HS-5 (cell line): ENCODE measurements around the gene UBE2Z.

Experiments used
- DNase-seq: peaks from one replicate; pipeline ENCODE4 v3.0.0-alpha.2; 2012; ENCODE audit warnings: low read depth

UBE2Z gene

GRCh38 chr17:48960834-48961515 lies 52.8 kb downstream of the UBE2Z start:
- no peak for DNase-seq

- no peak for DNase-seq
These were observed 53.5 kb downstream of the UBE2Z start for GRCh38 chr17:48961516-48962233.

GRCh38 chr17:48970224-48970623 lies 62.0 kb downstream of the UBE2Z start:
- DNase-seq, result no peak

GRCh38 chr17:48970865-48971687 lies 62.9 kb downstream of the UBE2Z start:
- DNase-seq, result no peak

- no peak for DNase-seq
These were observed 64.5 kb downstream of the UBE2Z start for GRCh38 chr17:48972749-48973097.

- no peak for DNase-seq
These were observed 65.6 kb downstream of the UBE2Z start for GRCh38 chr17:48973806-48974205.
